Right lobe of liver (tissue), 6 donors: ENCODE measurements around the gene KDSR. TPM values are rescaled to one million over a fixed set of nuclear protein-coding genes. Genes with fewer than 3 reads are reported as not detected.

Experiments
- ATAC-seq, 4 donors: fragments of 200-7000 bp; cut with Tn5 transposase; one replicate each; pipeline ENCODE4 v1.9.1; 2020; ENCODE audit warnings: mild to moderate bottlenecking in 4 of 4, moderate library complexity in 4 of 4
- DNase-seq, 3 donors: peaks; one replicate each; pipeline ENCODE4 v3.0.0-alpha.2; 2020
- H3K27ac ChIP-seq, 3 donors: fragments of 200-600 bp; one replicate each; pipeline ENCODE4 v1.8.0; 2022
- H3K27me3 ChIP-seq, 2 donors: fragments of 200-600 bp; one replicate each; pipeline ENCODE4 v1.8.0; 2022
- H3K36me3 ChIP-seq, 4 donors: fragments of 200-600 bp; sonication (generic) in 1 of 4; one replicate each; pipeline versions ENCODE4 v1.5.1 to v1.8.0; 2017 to 2022; ENCODE audit warnings: control low read depth in 1 of 4
- H3K4me1 ChIP-seq, 4 donors: fragments of 200-600 bp; sonication (generic) in 1 of 4; one replicate each; pipeline versions ENCODE4 v1.5.1 to v1.8.0; 2017 to 2022; ENCODE audit warnings: control low read depth in 1 of 4
- H3K4me3 ChIP-seq, 3 donors: fragments of 200-600 bp; one replicate each; pipeline ENCODE4 v1.8.0; 2022
- H3K9me3 ChIP-seq, 4 donors: fragments of 200-600 bp; sonication (generic) in 1 of 4; one replicate each; pipeline versions ENCODE4 v1.5.1 to v1.8.0; 2017 to 2022; ENCODE audit warnings: control low read depth in 1 of 4
- POLR2A ChIP-seq: fragments of 450-650 bp; IDR thresholded peaks from one replicate; pipeline ENCODE4 v1.6.1; 2017; ENCODE audit warnings: antibody characterized with exemption, mild to moderate bottlenecking
- whole genome bisulfite sequencing: methylation state at CpG from one replicate; pipeline ENCODE4 v1.1.6; 2018; ENCODE audit warnings: low coverage, low lambda C conversion rate; ENCODE audit not compliant: insufficient coverage; ENCODE audit errors: missing lambda C conversion rate; 5-methylcytosine and 5-hydroxymethylcytosine counted together
- intact Hi-C, 2 donors: fragments of 100-400 bp; cut with DNase I; formaldehyde crosslinking; loops; one replicate each; pipeline versions ENCODE4 v1.11.2 to v1.14.1; 2022
- total RNA-seq, 6 experiments: library from RNA; depleted of rRNA in 2 of 6; stranded (reverse); fragments of >200 nt in 2 of 6; fragmentation: NEBNext Ultra II Directional in 3 of 6; extraction: Animal tissue kit (Norgen Biotek cat#: 25700) in 3 of 6; gene quantifications; one replicate each; pipeline versions ENCODE4 v1.1.0 to v1.2.4, GENCODE V29; 2016 to 2023
- TF ChIP-seq, protein P1 (sequence below), 4 donors: fragments of 200-600 bp in 3 of 4; fragments of 450-650 bp in 1 of 4; IDR thresholded peaks; one replicate each; pipeline versions ENCODE4 v1.5.1 to v1.8.0; 2016 to 2022; ENCODE audit warnings: antibody characterized with exemption in 4 of 4, mild to moderate bottlenecking in 2 of 4
- donor health status: DM: no; HTN: yes; CAD: no.
- donor health status: DM: no; HTN: no; CAD: no.
- donor health status: DM: no; HTN: no; CAD: no.
- donor health status: DM: no; HTN: yes; CAD: no.
- donor health status: DM: no; HTN: yes; CAD: no.

Gene KDSR
- total RNA-seq, 6 experiments from 2014 or later: 32.3 to 67.1 (median 56.1) TPM

DNA sequence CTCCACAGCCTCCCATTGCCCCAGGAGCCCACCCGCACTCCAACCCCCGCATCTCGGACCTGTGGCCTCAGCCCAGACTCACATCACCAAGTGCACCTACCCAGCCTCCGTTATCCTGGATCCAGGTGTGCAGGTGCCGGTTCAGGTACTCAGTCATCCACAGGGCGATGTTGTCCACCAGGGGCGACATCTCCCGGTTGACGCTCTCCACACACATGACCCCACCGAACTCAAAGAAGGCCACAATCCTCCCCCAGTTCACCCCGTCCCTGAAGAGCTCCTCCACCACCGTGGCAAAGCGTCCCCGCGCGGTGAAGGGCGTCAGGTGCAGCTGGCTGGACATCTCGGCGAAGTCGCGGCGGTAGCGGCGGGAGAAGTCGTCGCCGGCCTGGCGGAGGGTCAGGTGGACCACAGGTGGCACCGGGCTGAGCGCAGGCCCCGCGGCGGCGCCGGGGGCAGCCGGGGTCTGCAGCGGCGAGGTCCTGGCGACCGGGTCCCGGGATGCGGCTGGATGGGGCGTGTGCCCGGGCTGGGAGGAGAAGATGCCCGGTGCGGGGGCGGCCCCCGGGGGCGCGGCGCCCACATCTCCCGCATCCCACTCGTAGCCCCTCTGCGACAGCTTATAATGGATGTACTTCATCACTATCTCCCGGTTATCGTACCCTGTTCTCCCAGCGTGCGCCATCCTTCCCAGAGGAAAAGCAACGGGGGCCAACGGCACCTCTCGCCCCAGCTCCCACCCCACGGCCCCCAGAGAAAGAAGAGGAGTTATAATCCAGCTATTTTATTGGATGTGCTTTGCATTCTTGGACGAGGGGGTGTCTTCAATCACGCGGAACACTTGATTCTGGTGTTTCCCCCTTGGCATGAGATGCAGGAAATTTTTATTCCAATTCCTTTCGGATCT, 48.8 kb downstream of the KDSR start:
- intact Hi-C loops: no loop called here
- TF ChIP-seq, protein P1, sequence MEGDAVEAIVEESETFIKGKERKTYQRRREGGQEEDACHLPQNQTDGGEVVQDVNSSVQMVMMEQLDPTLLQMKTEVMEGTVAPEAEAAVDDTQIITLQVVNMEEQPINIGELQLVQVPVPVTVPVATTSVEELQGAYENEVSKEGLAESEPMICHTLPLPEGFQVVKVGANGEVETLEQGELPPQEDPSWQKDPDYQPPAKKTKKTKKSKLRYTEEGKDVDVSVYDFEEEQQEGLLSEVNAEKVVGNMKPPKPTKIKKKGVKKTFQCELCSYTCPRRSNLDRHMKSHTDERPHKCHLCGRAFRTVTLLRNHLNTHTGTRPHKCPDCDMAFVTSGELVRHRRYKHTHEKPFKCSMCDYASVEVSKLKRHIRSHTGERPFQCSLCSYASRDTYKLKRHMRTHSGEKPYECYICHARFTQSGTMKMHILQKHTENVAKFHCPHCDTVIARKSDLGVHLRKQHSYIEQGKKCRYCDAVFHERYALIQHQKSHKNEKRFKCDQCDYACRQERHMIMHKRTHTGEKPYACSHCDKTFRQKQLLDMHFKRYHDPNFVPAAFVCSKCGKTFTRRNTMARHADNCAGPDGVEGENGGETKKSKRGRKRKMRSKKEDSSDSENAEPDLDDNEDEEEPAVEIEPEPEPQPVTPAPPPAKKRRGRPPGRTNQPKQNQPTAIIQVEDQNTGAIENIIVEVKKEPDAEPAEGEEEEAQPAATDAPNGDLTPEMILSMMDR (IDR thresholded peaks at IDR 0.05): peak; percentile 27 to 53 (median 42)
- TF ChIP-seq POLR2A: no peak
- H3K27ac ChIP-seq: no peak overlapping the region
- no peaks in the 10 kb centered on the region for H3K36me3 ChIP-seq
- peaks cover 0 to 6% of the 10 kb centered on the region in 2 donors for H3K27me3 ChIP-seq
- ATAC-seq (peak in 3 of 4 donors; percentile 2 to 4 (median 3)), DNase-seq (peak; percentile 49 to 67 (median 62))
- peaks cover 0 to 22% (median 0%) of the 10 kb centered on the region in 4 donors for H3K4me1 ChIP-seq
- no peaks in the 10 kb centered on the region for H3K9me3 ChIP-seq
- WGBS: 10% methylated on average over 26 of the region's 66 CpGs
- H3K4me3 ChIP-seq: peak overlapping the region; percentile 54 to 65 (median 61)

DNA sequence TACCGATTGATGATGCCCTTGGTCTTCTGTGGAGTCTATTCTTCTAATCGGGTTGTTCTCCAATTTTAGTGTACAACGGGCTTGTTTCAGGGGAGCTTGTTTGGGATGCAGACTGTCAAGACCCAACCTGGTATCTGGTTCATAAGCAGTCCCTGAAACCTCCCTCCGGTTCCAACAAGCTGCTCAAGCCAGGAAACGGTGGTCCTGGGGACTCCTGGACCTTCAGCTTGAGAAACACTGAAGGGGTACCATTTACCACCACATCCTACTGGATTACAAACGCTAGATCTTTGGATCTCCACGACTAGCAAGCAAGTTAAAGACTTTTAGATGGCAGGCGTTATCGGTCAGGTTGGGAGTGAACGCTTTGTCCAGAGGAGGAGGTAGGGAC, 49.5 kb downstream of the KDSR start:
- Histone ChIP-seq H3K9me3 (no peaks in the 10 kb centered on the region), H3K36me3 (no peaks in the 10 kb centered on the region), H3K27ac (no peak overlapping the region), H3K4me3 (peak overlapping the region; percentile 54 to 65 (median 61)), H3K4me1 (peaks cover 0 to 18% (median 0%) of the 10 kb centered on the region in 4 donors), H3K27me3 (peaks cover 0 to 6% of the 10 kb centered on the region in 2 donors)
- 66% methylated on average over 10 of the region's 10 CpGs for WGBS
- intact Hi-C loops: no loop called here
- no peak for ATAC-seq
- TF ChIP-seq, protein P1 (IDR thresholded peaks at IDR 0.05): no peak
- no peak for TF ChIP-seq POLR2A
- DNase-seq: no peak

DNA sequence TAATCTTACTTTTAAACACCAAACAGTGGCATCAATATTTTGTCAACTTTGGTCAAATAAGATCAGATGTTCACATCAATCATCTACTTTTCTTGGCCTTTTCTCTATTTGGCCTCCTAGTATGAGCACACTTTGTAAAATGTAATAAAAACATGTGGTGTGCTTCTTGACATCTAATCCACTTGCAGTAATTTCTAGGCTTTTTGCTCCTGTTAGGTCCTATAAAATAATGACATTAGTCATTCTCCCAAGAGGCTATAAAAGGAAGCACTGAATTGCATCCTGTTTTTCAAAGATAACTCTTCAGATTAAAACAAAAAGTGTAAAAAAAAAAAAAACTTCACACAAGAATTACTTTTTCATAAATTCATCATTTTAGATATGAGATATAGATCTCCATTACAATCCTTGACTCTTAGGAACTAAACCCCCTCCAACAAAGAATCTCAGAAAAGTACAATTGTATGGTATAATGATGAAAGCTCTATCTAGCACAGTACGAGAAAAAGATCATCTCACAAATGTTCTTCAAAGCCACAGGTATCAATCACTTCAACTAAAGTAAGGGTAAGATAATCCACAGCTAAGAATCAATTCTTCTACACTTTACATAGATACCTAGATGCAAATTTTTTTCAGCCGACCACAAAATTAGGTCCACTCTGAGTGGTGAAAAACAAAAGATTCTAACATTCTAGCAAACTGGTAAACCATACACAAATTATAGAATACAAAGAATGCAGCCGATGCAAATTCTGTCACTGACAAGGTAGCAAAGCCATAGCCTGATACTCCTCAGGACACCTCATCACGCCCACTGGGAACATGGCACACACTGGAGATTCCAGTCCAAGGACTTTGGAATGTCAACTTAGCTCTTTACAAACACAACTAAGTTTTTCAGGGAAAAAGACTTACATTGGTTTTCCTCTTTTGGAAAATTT, 50.1 kb downstream of the KDSR start:
- Histone ChIP-seq H3K27me3 (peaks cover 0 to 6% of the 10 kb centered on the region in 2 donors), H3K4me1 (peaks cover 0 to 15% (median 0%) of the 10 kb centered on the region in 4 donors), H3K27ac (no peak overlapping the region), H3K36me3 (no peaks in the 10 kb centered on the region), H3K9me3 (no peaks in the 10 kb centered on the region), H3K4me3 (peak overlapping the region in 2 of 3 donors; percentile 54 to 65)
- no peak for TF ChIP-seq POLR2A
- TF ChIP-seq, protein P1 (IDR thresholded peaks at IDR 0.05): no peak
- ATAC-seq: no peak
- WGBS: 84% methylated on average over 4 of the region's 4 CpGs
- DNase-seq: no peak
- intact Hi-C loops: no loop called here

DNA sequence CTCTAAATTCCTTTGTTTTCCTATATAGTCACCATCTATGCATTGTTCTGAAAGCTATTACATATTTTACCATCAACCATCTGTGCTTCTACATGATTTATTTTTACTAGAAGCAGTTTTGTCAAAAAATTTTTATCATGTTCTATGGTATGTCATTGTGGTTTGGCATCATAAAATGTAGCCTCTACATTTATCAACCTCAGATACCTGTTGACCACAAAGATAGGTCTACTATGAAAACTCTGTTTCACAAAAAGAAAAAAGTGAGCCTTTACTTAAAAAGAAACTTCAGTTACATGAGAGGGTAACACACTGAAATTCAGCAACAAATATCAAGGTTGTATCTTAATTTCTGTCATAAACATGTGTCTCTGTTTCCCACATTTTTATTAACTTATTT, 51.1 kb downstream of the KDSR start:
- H3K27me3 ChIP-seq: peaks cover 0 to 6% of the 10 kb centered on the region in 2 donors
- no peak overlapping the region for H3K4me3 ChIP-seq
- ATAC-seq (no peak), DNase-seq (no peak)
- H3K9me3 ChIP-seq: no peaks in the 10 kb centered on the region
- intact Hi-C loops: no loop called here
- H3K36me3 ChIP-seq: no peaks in the 10 kb centered on the region
- no peak overlapping the region for H3K27ac ChIP-seq
- no peak for TF ChIP-seq POLR2A
- TF ChIP-seq, protein P1 (IDR thresholded peaks at IDR 0.05): no peak
- H3K4me1 ChIP-seq: peaks cover 0 to 15% (median 0%) of the 10 kb centered on the region in 4 donors
